Measurements from ENCODE around the gene GSTA3.
"Not testable (repeated sequence)": the region's sequence is repeated elsewhere in the genome, so short reads cannot be mapped to it uniquely, and the experiment has no call there.

Gene GSTA3

DNA sequence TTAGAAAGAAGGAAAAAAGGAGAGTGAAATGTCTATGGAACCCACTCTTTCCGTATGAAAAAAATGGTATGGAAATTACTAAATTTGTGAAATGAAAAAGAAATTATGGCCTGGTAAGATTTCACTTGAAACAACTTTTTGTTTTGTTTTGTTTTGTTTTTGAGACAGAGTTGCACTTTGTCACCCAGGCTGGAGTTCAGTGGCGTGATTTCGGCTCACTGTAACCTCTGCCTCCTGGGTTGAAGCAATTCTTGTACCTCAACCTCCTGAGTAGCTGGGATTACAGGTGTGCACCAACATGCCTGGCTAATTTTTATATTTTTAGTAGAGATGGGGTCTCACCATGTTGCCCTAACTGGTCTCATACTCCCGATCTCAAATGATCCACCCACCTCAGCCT lies 51.1 kb downstream of the GSTA3 start:
- no peak for DNase-seq (ENCODE audit: low spot score)

DNA sequence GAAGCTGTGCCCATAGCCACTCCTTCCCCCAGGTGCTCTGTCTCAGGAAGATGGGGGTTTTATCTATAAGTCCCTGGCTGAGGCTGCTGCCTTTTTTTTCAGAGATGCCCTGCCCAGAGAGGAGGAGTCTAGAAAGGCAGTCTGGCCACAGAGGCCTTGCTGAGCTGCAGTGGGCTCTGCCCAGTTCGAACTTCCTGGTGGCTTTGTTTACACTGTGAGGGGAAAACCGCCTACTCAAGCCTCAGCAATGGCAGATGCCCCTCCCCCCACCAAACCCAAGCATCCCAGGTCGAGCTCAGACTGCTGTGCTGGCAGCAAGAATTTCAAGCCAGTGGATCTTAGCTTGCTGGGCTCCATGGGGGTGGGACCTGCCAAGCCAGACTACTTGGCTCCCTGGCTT lies 53.4 kb downstream of the GSTA3 start:
- not testable (repeated sequence) for DNase-seq (ENCODE audit: low spot score)

DNA sequence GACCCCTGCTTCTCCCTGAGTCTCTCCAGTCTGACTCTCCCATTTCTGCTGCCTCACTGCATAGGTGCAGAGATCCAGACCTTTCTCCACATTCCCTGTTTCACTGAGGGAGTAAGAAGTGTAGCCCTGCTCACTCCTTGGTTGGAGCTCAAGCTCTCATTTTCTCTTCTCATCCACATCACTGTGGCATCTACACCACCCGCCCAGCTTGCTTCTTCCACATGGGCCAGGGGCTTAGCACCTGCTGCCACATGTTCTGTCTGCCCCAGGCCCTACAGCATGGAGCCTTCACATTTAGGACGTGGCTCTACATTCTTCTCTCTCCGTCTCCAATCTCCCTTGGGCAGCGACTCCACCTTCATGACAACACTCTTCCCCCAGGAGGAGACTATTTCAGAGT lies 60.4 kb downstream of the GSTA3 start:
- no peak for DNase-seq (ENCODE audit: low spot score)

Measured in AG08396 (cell line).